Activated CD4-positive, alpha-beta T cell treated with anti-CD3 and anti-CD28 coated beads, Interleukin-2, amount 50 U/mL, for 1 hour (primary cell): ENCODE measurements around the gene ADM.

Source experiments
- DNase-seq: peaks from one replicate; pipeline ENCODE4 v3.0.0-alpha.2; 2020

The ADM gene

DNA sequence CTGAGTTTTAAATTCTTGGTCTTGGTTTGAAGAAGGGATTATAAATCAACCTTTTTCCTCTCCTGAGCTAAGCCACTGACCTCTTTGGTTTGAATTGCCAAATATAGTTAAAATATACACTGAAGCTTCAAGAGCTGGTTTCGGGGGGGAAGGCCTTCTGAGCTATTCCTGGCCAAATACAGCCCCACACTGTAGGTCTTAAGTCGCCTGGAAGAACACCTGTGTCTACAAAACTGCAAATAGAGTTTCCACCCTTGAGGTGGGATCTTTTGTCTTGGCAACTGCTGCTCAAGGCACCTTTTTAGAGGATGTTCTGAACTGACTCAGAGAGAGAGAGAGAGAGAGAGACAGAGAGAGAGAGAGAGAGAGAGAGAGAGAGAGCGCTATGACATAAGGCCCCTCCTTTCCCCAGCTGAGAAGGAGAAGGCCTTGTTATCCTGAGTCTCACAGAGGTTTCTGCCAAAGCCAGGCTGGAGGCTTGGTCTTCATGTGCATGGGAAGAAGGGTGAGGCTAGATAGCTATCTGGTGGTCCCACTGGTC is 5.5 kb downstream of the ADM start:
- DNase-seq: no peak

DNA sequence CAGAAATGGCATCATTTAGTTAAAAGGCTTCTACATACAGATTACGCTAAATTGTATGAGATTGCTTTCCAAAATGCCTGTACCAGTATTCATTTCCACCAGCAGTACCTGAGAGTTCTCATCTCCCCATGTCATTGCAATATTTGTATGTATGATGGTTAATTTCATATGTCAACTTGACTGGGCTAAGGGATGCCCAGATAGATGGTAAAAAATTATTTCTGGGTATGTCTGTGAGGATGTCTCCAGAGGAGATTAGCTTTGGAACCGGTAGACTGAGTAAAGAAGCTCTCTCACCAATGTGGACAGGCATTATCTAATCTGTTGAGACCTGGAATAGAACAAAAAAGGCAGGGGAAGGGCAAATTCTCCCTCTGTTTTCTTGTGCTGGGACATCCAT is 6.9 kb downstream of the ADM start:
- no peak for DNase-seq

DNA sequence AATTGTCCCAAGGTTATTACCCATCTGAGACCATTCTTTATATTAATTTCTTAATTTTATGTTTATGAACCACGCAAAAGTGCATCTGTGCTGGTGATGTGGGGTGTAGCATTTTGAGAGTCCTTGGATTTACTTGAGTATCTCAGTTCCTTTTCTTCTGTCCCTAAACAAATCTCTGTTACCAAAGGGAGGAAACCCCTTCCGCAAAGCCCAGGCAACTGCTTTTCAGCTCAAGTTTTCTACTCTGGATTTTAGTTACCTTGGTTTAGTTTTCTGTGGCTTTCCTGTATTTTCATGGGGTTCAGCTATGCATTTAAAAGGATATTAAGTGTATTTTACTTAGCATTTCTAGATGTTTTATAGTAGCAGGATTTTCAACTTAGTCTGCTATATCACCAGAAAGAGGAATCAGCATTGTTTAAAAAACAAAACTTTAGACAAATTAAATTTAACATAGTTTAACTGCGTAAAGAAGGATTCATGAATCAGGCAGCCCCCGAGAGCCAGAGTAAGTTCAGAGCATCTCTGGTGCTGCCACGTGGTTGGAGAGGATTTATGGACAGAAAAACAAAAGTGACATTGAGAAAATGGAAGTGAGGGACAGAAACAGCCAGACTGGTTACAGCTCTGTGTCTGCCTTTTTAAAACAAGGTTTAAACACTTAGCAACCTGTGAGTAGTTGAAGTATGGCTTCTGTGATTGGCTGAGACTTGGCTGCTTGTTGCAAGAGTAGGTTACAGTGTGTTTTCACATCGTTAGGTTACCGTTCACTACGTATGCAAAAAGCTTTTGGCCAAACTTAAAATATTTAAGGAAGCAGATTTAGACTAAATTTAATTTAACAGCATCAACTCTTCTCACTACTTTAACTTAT is 9.6 kb downstream of the ADM start:
- DNase-seq: no peak

DNA sequence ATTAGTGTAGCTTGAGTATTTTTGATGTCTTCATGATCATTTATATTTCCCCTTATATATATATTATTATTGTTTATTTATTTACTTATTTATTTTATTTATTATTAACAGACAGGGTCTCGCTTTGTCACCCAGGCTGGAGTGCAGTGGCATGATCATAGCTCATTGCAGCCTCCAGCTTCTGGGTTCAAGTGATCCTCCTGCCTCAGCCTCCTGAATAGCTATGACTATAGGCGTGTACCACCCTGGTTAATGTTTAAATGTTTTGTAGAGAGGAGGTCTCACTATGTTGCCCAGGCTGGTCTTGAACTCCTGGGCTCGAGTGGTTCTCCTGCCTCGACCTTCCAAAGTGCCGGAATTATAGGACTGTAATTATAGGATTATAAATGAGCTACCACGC is 10.2 kb downstream of the ADM start:
- DNase-seq: no peak

DNA sequence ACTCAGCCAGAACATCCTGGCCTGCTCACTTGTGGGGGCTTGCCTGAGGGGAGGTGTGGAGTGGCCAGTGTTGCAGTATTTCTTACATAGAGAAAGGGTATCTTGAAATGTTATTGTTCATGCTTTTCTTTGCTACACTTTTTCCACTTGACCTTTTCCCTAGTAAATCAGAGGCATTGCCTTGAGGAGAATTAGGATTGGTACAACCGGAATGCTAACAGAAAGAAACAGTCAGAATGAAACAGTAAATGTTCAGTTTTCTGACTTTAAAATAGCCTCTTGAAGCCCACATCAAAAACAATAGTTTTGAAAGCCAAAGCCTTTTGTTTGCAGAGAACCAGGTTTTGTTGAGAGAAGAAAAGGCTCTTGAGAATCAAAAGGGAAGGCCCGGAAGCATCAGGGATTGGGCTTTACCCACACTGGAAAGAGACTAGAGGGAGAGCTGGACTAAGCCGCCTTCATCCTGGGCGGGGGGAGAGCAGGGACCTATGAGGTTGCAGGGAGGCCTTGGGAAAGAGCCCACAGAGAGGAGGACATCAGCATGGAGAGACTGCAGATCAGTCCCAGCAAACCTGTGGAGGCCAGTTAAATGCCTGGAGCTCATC is 12.4 kb downstream of the ADM start:
- no peak for DNase-seq

GRCh38 chr11:10317776-10318526 is 13.1 kb downstream of the ADM start:
- DNase-seq: no peak

GRCh38 chr11:10318527-10318802 is 13.6 kb downstream of the ADM start:
- DNase-seq: no peak

DNA sequence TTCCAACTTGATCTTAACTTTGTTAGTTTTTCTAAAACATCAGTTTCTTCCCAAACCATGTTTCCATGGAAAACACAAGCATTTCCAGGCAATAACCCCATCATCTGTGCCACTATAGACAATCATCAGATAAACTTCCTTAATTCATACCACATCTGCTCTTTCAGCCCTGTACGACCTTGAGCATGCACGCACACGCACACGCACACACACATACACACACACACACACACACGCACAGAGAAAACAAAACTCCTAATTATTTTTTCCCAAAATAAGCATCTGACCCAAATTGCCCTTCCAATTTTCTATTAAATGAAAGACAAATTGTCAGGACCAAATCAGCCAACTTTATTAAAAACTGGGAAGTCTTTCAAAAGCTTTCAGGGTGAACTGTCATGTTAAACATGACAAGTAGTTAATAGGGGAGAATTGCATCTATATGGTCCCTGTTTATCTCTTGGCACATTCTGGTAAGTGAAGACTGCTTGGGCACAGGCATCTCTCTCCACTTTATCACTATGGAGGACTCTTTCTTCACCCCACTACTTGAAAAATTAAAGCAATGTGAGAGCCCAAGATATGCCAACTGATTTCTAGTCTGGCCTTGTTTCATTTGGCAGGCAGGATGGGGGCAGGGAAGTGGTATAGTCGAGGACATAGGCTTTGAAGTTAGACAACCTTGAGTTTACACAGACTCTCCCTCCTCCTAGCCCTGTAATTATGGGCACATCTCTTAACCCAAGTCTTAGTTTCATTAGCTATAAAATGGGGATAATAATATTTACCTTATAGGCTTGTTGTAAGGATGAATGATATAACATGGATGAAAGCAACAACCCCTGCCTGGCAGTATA is 15.1 kb downstream of the ADM start:
- no peak for DNase-seq

- DNase-seq: no peak
These were observed 16.0 kb downstream of the ADM start for GRCh38 chr11:10320736-10321465.

DNA sequence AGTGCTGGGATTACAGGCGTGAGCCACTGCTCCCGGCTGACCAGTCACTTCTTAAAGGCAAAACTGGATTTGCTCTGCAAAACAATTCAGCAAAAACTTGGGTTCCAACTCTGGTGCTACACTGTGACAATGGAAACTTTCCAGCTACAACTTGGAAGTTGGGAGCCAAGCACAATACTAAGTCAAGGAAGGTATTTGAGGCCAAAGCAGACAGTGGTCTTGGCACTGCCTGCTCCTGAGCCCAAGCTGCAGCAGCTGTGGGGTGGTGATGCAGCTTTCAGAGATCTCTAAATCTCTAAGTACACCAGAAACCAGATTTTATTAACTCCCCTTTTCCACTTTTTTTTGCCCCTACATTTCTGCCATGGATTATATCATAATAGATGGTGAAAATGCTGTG is 17.5 kb downstream of the ADM start:
- no peak for DNase-seq

DNA sequence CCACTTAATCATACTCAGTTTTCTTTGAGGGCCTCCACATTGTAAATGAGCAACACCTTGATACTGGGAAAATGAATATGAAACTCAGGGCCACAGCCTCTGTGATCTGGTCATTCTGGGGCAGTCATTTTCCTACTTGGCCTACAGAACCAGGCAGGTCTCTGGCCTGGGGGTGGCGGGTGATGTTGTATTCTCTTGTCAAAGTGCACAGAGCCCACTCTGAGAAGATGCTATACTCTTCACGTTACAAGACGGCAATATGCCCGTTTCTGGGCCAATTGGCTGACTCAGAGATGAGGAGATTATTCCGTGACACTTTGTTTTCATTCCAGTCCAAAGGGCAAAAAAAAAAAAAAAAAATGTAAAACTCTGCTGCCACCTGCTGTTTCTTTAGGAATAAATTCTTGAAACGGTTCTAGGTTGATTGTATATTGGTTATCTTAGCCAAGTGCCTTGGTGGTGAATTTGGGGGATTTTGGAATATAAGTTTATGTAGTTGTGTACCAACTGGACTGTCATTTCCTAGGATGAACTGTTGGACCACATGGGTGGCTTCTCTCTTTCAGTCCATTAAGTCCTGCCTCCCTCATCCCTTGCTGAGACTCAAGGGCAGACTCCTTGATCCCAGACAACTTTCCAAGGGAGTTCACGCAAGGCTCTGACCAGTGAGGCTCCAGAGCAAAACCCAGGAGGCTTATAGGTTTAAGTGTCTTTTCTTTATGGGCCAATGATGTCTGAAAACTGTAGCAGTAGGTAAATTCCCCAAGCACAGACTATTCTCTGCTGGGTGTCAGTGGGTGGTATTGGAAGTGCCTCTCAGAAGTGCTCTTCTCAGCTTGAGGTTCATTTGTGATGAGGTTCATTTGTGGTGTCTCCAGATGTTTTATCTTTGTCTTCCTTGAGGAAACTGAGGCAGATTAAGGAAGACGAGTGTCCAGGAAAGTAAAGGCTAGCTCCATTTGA is 18.2 kb downstream of the ADM start:
- DNase-seq: no peak

DNA sequence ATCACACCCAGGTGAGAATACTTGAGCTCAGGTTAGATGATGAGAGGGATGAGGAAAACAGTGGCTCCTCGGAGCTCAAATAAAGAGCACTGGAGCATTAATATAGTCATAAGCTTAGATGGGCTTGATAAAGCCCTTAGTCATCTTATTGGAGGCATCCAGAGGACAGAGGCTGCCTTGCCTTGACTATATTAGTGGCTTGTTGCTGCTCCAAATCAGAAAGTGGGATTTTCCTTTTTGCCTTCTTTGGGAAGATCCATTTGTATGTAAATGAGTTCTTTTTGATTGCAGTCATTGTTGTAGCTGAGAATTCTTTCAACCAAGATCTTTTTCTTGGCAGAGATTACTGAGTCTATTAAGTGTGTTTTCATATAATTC is 18.9 kb downstream of the ADM start:
- no peak for DNase-seq

GRCh38 chr11:10324474-10324873 is 19.6 kb downstream of the ADM start:
- no peak for DNase-seq

GRCh38 chr11:10325277-10326011 is 20.6 kb downstream of the ADM start:
- DNase-seq: no peak

- DNase-seq: no peak
These were observed 21.4 kb downstream of the ADM start for GRCh38 chr11:10326012-10326964.

DNA sequence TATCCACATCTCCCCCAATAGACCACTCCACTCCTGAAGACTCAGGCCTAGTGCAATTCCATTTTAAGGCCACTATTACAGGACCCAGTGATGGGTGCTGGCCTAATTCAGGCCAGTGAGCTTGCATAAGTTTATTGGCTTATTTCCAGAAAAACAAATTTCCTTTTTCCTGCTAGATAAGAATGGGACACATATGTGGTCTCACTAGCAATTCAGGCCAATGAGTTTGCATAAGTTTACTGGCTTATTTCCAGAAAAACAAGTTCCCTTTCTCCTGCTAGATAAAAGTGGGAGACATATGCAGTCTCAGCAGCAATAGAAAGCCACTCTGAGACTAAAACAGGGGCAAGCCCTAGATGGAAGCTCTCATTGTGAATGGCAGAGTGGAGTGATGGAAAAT is 22.4 kb downstream of the ADM start:
- DNase-seq: no peak

GRCh38 chr11:10328314-10329098 is 23.6 kb downstream of the ADM start:
- no peak for DNase-seq

DNA sequence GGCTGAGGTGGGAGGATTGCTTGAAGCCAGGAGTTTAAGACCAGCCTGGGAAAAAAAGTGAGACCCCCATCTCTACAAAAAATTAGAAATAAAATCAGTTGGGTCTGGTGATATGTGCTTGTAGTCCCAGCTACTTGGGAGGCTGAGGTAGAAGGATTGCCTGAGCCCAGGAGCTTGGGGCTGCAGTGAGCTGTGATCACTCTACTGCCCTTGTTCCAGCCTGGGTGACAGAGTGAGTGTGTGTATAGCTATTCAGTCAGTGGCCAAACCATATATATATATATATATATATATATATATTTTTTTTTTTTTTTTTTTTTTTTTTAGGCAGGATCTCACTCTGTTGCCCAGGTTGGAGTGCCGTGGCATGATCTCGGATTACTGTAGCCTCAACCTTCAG is 24.5 kb downstream of the ADM start:
- no peak for DNase-seq
